NCI-H1417 treated with DMSO at 0.1 percent for 48 hours (cell line): ENCODE data around the gene SOCS3.

Experiments used
- DNase-seq: peaks from one replicate; lab custom pipeline; 2025; lab: John Stamatoyannopoulos, UW

The SOCS3 gene

GRCh38 chr17:78390241-78391050, 30.6 kb upstream of the SOCS3 start:
- DNase-seq, result no peak

DNA sequence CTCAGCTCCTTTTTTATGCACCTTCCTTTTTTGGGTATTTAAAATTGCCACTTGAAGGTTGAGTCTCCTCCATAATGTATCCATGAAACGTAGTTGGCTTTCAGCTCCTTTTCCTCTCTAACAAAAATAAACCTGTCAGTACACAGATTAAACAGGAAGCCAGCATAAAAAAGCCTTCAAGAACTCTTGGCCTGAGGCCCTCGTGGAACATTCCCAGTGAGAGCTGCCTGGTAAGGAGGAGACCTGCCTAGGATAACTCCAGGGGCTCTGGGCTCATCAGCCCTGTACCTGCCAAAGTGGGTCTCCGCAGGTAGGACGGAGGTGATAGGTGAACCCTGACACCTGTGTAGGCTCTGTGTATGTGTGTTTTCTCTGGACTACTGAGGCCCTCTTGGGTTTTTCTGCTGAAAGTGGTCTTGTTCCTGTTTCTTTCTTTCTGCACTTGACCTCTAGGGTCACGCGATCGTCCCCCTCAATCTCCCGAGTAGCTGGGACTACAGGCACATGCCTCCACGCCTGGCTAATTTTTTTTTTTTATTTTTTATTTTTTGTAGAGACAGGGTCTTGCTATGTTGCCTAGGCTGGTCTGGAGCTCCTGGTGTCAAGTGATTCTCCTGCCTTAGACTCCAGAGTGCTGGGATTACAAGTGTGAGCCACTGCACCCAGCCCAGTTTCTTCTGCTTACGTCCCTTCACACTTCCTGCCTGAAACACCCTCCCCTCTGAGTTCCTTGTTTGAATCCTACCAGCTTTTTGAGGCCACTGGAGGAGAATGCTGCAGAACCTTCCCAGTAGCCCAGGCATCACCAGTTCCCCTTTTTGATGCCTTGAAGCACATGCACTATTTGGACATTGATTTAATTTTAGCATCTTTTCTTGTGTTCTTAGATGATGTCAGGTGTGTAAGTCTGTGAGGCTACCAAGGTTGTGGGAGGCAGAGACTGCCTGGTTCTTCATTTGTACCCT, 28.4 kb upstream of the SOCS3 start:
- DNase-seq, result no peak

DNA sequence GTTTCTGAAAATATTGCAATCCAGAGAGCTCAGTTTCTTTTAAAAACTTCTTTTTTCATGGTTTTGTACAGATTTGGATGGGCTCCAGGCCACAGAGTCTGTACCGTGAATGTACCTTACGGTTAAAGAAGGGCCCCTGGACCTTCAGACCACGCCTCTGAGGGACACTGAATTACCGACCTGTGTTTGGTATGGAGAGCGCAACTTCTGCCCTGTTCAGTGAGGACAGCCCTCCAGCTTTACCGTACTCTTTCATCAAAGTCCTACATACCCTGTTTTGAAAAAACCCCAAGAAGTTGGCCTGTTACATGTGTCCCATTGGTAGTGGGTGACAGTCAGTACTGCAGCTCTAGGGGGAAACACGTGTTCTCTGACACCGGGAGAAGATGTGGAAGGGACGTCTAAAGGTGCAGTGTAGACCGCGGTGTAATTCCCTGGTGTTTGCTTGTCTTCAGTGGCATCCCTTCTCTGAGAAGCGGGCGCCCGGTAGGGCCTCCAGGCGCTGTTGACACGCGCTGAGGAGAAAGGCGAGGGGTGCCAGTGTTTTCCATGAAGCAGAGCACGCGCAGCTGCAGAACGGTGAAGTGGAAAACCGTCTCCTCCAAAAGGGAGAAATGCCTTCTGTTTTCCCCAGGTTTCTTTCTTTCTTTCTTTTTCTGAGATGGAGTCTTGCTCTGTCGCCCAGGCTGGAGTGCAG, 24.8 kb upstream of the SOCS3 start:
- DNase-seq, result no peak

DNA sequence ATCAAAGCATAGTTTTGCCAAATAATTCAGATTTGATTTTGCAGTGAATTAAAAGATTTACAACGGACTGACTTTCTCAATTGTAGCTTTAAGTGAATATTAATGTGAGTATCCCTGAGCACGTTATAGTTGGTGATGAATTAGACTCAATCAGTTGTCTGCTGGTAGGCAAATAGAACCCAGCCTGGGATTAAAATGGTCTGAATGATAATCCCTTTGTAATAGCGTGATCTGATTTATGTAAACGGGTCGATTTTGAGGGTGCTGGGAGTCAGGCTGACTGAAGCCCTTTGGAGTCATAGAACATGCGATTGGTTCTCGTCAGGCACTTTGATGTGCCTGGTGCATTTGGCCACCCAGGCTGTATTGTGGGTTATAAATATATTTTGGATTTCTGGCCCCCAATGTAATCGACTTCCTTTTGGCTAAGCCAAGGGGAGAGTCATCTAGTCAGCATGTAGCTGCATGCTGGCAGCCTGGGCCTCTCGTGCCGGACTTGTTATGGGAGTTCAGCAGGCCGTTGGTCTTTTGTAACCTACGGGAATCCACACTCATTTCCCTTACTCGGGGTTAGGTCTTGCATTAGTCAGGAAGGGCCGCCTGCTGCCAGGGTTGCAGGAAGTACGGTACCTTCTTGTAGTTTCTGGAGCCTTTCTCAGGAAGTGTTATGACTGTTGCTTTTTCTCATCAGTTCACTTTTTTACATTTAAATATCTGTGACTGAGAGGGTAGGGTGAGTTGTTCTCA, 24.0 kb upstream of the SOCS3 start:
- DNase-seq, result no peak

GRCh38 chr17:78381601-78382232, 21.8 kb upstream of the SOCS3 start:
- DNase-seq, result no peak

GRCh38 chr17:78380370-78380769, 20.5 kb upstream of the SOCS3 start:
- no peak for DNase-seq

DNA sequence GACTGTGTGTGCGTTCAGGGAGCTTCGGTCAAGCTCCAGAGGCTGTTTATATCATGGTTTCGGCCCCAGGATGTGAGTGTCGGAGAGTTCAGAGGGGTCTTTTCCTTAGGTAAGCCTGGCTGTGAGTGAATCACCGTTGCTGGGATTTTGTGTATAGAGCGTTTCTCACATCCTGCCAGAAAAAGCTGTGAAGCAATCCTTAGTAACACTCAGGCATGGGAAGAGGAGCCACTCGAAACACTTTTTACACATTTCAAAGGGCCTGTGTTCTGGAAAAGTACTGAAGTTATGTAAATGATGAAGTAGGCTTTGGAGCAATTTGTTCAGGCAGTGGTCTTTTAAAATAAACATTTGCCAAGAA, 19.2 kb upstream of the SOCS3 start:
- DNase-seq, result no peak

DNA sequence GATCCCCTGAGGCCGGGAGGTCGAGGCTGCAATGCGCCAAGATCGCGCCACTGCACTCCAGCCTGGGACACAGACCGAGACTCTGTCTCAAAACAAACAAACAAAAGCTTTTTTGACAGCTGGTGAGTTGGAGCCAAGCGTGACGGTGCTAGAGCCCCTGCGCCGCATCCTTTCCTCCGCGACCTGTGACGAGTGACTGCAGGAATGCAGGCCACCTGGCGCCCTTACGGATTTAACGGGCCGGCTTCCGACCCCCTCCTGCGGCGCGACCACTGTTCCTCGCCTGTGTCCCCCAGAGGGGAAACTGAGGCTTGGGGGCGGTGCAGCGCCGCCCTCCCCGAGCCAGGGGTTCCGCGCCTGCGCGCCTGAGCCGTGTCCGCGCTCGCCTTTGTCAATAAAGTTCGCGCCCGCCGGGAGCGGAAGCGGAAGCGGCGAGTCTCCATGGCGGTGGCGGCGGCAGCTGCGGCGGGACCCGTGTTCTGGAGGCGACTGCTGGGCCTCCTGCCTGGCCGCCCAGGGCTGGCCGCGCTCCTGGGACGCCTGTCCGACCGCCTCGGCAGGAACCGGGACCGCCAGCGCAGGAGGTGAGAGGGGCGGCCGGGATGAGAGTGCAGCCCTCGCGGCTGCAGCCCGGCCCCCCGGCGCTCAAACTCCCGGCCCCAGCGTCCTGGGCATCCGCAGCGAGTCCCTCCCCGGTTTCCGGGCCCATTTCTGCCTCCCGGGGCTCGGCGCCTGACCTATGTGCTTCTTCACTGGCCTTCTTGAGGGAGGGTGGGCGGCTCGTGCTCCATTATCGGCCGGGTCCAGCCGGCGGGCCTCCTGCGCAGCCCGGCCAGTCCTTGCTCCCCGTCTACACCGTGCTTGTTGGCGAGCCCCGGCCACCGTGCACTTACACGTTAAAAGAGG, 18.6 kb upstream of the SOCS3 start, which contains the start of gene PGS1:
Gene PGS1, plus strand, starts transcription at position 425 of the 906 bp plus-strand sequence. Its CDS starts 17 bp downstream, at position 442.
- DNase-seq, result no peak

GRCh38 chr17:78377858-78378224, 18.0 kb upstream of the SOCS3 start:
- no peak for DNase-seq

DNA sequence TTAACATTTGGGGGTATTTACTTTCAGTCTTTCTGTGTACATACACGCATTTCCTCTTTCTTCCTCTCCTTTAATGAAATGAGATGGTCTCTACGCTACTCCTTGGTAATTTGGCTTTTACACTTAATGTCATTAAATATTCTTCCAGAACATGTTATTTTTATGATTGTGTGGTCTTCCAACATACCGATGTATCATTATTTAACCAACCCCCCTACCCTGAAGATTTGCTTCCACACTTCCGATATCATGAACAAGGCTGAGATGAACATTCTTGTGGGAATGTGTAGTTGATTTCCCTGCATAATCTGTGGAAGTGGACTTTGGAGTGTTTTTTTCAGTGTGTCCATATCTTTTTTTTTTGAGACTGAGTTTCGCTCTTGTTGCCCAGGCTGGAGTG, 16.3 kb upstream of the SOCS3 start:
- DNase-seq, result no peak

DNA sequence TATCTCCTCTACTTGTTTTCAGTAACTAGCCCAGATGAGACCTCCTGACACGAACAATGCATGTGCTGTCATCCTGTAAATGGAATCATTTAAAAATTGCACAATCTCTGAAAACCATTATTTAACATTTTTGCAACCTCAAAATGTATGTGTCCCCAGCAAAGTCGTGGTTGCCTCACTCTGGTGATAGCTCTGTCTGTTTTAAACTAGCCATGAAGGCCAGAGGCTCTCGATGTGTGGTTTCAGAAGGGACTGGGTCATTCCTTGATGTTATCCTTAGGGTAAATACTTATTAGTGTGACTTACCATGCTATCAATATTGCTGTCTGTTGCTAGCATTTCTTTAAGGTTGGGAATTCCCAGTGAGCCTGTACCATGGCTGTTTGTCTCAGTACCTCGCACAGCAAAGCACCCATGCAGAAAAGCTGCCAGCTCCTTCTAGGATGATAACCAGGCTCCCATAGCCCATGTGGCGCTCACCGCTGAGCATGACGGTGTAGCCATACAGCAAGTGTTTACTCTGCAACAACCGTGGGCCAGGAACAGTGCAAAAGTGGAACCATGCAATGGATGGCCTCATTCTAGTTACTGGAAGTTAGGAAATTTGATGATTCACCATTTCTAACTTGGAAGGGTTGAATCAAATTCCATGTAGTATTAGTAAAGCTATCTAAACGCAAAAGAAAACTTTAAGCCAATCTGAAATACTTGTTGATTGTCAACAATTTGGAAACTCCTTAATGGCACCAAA, 15.7 kb upstream of the SOCS3 start:
- no peak for DNase-seq

DNA sequence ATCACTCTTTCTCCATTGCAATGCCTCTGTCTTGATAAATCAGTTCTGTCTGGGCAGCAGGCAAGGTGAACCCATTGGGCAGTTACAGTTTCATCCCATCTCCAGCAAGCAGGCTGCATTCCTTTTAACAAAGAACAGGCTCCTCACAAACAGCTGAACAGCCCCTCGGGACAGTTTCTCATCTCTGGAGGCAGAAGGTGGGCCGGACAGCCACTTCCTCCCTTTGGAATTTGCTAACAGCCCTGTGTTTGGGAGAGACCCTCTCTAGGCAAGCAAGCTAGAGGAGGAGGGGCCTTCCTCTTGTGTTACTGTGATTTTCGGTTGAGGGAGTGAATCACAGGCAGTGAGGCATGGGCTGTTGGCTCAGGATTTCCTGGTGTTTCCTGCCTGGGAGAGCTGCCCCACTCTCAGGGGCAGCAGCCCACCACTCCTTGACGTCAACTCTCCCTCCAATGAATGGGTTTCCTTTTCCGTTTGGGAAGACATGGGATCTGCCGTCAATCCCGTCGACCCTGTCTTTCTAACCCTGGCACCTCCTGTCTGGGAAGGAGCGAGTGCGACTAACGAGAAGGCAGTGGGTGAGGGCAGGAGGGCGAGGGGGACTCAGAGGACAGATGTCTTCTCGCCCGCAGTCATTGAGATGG, 14.9 kb upstream of the SOCS3 start:
- DNase-seq, result no peak

GRCh38 chr17:78374189-78374588, 14.3 kb upstream of the SOCS3 start:
- no peak for DNase-seq

GRCh38 chr17:78372841-78373240, 13.0 kb upstream of the SOCS3 start:
- DNase-seq, result no peak

GRCh38 chr17:78371056-78371455, 11.2 kb upstream of the SOCS3 start:
- no peak for DNase-seq

- DNase-seq, result no peak
Measured at GRCh38 chr17:78369791-78370381, 10.0 kb upstream of the SOCS3 start.

GRCh38 chr17:78368854-78369495, 9.1 kb upstream of the SOCS3 start:
- no peak for DNase-seq

DNA sequence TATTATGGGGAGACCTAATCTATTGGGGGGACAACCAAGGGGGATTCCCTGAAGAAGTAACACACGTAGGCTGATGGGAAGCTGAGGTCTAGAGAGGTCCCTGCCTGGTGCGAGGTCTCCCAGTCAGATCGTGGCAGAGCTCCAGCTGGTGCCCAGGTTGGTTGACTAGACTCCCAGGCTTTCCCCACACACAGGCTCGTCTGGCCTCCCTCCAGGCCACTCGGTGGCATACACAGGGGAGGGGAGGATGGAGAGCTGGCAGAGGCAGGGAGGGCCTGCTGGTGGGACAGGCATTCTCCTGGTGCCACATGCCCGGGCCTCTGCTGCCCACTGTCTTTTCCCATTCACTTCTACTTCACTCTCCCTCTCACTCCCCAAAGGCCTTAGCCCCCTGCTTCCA, 8.5 kb upstream of the SOCS3 start:
- DNase-seq, result no peak
